ENCODE measurements around the gene IL17RA.

The IL17RA gene

DNA sequence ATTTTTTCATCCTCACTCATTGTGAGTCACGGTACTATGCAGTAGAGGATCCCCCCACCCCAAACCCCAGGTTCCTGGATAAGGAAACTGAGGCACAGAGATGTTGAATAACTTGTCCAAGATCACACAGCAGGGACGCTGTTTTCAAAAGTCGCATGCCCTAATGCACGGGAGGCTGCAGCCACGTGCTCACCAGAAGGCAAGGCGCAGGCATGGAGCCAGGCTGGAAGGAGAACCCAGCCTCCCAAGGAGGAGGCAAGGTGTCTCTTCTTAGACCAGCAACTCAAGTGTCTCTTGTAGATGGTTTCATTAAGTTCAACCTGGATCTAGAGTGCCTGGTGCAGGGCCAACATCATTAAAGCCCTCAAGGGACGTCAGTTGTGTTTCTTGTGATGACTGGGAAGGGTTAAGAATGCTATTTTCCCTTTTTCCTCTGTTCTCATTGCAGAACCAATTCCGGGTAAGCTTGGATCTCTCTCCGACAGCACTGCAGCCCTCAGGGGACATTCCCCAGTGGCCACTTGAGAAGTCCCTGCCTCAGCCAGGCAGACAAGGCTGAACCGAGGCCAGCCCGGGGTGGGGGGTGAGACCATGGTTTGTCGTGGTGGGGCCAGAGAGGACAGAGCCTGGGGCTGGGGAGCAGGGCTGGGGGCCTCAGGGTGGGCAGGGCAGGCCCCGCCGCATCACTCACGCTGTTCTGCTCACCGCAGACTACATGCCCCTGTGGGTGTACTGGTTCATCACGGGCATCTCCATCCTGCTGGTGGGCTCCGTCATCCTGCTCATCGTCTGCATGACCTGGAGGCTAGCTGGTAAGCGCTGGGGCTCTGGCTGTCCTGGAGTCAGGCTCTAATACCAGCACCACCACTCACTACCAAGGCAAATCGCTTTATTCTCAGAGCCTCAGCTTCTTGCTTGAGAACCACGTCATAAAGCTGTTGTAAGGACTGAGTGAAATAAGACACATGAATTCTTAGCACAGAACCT, 20.6 kb downstream of the IL17RA start:
- DNase-seq = no peak

DNA sequence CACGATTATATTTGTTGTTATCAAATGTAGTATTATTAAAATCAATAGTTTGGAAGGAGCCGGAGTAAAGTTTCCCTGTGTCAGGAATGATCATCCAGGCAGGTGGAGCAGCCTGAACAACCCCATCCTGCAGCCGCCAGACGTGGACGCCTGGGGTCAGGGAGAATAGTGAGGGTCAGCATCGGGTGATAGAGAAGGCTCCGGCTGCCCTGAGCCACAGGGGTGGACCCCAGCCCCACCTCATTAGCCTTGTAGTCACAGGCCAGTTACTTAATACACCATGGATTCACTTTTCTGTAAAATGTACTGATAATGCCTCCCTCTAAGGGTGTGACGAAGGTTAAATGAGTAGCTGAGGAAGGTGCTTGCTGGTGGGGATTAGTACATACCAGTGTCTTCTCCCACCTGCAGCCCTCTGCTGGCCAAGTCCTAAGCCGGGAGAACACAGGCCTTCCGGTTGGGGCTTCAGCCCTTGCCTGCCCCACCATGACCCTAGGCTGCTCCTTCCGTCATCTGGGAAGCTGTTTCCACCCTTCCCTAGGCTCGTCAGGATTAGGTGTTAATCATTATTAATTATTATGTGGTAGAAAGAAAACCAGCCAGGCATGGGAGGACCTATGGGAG, 21.5 kb downstream of the IL17RA start:
- no peak for DNase-seq

DNA sequence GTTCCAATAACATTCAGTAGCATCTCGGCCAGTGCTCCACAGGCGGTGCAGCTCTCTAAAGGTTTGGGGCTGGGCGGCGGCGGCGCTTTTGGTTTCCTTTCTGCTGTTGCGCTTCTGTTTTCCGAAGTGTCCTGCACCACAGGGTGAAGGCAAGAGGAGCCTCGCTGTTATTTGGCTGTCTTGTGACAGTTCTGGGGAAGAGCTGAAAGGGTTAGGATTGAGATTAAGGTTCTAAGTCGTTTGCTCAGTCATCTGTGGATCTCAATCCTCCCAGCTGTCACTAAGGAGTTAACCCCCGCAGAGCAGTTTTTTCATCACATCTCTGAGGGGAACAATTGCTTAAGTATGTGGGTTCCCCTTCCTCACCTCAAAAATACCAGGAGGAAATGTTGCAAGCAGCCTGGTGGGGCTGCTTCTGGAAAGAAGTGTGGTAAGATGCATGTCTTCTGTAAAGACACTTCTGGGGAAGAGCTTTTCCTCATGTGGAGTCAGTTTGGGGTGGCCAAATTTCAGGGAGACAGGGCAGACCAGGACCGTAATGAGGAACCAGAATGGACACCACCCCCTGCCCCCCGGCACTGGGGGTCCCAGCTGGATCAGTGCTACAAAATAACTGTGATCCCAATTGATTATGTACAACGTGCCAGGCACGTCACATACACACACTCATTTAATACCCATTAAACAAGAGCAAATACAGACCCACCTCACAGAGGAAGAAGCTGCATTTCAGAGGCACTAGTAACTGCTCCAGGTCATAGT, 22.2 kb downstream of the IL17RA start:
- peak in 2 of 56 donors; percentile 27 to 44 for DNase-seq

DNA sequence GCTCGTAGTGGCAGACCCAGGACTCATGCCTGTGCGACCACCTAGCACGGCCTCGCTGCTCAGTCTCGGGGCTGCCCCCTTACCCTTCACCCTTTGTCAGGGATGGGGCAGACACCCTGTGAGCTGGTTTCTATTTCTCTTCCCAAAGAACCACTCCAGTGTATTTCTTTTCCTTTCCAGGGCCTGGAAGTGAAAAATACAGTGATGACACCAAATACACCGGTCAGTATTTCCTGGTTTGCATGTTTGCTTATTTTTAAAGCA, 22.7 kb downstream of the IL17RA start:
- DNase-seq = no peak

DNA sequence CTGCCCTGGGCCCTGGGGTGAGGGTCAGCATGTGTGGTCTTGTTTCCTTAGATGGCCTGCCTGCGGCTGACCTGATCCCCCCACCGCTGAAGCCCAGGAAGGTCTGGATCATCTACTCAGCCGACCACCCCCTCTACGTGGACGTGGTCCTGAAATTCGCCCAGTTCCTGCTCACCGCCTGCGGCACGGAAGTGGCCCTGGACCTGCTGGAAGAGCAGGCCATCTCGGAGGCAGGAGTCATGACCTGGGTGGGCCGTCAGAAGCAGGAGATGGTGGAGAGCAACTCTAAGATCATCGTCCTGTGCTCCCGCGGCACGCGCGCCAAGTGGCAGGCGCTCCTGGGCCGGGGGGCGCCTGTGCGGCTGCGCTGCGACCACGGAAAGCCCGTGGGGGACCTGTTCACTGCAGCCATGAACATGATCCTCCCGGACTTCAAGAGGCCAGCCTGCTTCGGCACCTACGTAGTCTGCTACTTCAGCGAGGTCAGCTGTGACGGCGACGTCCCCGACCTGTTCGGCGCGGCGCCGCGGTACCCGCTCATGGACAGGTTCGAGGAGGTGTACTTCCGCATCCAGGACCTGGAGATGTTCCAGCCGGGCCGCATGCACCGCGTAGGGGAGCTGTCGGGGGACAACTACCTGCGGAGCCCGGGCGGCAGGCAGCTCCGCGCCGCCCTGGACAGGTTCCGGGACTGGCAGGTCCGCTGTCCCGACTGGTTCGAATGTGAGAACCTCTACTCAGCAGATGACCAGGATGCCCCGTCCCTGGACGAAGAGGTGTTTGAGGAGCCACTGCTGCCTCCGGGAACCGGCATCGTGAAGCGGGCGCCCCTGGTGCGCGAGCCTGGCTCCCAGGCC, 23.7 kb downstream of the IL17RA start:
- DNase-seq = no peak

DNA sequence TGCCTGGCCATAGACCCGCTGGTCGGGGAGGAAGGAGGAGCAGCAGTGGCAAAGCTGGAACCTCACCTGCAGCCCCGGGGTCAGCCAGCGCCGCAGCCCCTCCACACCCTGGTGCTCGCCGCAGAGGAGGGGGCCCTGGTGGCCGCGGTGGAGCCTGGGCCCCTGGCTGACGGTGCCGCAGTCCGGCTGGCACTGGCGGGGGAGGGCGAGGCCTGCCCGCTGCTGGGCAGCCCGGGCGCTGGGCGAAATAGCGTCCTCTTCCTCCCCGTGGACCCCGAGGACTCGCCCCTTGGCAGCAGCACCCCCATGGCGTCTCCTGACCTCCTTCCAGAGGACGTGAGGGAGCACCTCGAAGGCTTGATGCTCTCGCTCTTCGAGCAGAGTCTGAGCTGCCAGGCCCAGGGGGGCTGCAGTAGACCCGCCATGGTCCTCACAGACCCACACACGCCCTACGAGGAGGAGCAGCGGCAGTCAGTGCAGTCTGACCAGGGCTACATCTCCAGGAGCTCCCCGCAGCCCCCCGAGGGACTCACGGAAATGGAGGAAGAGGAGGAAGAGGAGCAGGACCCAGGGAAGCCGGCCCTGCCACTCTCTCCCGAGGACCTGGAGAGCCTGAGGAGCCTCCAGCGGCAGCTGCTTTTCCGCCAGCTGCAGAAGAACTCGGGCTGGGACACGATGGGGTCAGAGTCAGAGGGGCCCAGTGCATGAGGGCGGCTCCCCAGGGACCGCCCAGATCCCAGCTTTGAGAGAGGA, 24.5 kb downstream of the IL17RA start:
- DNase-seq = no peak

DNA sequence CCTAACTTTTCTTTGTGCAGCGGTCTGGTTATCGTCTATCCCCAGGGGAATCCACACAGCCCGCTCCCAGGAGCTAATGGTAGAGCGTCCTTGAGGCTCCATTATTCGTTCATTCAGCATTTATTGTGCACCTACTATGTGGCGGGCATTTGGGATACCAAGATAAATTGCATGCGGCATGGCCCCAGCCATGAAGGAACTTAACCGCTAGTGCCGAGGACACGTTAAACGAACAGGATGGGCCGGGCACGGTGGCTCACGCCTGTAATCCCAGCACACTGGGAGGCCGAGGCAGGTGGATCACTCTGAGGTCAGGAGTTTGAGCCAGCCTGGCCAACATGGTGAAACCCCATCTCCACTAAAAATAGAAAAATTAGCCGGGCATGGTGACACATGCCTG, 25.2 kb downstream of the IL17RA start:
- no peak for DNase-seq

DNA sequence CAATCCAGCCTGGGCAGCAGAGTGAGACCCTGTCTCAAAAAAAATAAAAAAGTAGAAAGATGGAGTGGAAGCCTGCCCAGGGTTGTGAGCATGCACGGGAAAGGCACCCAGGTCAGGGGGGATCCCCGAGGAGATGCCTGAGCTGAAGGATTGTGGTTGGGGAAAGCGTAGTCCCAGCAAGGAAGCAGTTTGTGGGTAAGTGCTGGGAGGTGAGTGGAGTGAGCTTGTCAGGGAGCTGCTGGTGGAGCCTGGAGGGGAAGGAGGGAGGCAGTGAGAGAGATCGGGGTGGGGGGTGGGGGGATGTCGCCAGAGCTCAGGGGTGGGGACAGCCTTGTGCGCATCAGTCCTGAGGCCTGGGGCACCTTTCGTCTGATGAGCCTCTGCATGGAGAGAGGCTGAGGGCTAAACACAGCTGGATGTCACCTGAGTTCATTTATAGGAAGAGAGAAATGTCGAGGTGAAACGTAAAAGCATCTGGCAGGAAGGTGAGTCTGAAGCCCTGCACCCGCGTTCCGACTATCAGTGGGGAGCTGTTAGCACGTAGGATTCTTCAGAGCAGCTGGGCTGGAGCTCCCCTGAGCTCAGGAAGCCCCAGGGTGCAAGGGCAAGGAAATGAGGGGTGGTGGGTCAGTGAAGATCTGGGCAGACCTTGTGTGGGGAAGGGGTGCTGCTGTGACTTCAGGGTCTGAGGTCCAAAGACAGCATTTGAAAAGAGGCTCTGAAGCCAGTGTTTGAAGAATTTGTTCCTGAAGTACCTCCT, 26.2 kb downstream of the IL17RA start:
- no peak for DNase-seq

DNA sequence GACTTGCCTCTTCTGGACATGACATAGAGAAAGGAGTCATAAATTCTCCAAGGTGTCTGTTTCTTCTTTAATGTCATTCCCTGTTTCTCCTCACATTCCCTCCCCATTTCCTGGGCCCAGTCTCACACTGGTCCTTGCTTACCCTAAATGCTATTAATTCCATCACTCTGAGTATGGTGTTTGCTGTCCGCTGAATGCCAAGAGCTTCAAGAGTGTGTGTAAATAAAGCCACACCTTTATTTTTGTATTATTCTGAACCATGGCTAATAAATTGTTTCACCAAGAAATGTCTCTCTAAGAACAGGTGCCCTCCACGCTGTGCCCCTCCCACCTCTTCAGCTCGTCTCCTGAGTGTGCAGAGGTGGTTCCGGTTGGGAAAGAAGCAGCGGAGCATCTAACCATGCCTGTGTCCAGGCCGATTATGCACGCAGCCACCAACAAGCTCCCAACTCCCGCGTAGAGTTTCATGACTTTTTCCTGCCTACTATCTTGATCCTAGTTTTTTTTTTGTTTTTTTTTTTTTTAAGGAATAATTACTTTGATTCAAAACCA, 27.8 kb downstream of the IL17RA start:
- no peak for DNase-seq

DNA sequence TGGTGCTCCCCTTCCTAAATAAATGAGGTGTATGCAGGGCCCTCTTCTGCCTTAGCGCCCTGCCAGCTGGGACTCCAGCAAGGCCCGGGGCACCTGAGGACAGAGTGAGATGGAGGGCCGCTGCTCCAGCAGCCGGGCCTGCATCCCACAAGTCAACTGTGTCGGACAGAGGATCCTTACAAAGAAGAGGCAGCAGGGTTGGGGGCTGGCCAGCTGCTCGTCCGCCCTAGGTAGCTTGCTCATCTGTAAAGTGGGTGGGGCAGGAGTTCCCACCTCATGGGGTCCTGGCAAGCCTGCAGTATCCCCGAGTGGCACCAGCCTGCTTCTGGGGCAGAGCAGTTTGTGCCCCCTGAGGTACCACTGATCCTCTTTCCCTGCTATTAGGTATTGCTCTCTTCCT, 28.8 kb downstream of the IL17RA start:
- no peak for DNase-seq

DNA sequence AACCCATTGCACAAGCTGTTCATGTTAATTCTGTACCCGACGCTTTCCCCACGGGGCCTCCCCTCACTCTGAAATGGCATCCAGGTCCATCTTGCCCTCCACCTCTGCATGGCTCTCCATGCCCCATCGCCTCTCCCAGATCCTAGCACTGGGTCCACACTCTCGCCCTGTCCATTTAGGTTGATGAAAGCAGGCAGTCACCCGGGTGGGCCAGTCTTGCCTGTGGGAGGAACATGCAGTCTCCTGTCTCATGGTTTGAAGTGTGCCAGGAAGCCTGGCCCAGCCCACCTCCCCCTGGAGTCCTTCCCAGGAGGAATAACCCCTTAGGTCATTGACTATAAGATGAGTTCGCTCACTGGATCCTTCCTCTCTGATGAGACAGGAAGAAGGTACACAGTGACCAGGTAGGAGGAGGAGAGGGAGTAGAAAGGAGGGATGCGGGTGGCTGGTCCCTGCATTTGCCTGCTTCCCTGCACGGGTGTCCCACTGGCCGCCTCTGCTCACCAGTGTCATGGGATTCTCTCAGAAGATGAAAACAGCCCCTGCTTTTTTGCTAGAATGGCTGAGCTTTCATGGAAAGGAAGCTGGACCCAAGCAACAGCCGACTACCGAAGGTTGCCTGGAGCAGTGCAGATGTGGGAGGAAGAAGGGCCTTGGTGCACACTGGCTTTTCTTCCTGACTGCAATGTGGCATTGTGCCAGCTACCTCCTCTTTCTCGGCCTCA, 29.5 kb downstream of the IL17RA start:
- DNase-seq = no peak

DNA sequence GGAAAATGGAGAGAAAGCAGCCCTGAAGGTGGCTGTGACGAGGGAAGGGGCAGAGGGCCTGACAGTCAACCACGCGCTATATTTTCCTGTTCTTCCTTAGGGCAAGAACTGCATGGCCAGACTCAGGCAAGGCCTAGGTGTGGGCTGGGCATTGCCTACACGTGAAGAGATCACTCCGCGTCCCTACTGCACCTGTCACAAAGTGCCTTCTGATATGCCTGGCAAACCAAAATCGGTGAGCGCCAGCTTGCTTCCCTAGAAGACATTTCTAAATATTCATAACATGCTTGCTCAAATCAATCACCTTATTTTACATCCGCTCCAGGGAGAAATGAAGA, 30.1 kb downstream of the IL17RA start:
- DNase-seq = no peak

DNA sequence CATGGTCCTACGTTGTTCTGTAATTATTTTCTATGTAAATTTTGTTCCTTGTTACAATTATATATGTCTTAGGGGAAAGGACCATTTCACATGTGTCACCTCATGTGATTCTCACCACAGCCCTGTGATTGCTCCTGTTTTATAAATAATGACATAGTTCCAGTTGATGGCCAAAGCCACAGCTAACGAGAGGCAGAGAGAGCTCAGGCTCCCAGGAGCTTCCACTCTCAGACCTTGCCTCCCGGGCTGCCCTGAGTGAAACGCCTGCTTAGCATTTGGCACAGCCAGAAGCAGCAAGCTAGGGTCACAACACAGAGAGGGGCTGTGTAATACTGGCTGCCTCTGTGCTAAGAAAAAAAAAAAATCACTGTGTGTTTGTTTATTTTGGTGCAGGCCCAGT, 30.4 kb downstream of the IL17RA start:
- no peak for DNase-seq

DNA sequence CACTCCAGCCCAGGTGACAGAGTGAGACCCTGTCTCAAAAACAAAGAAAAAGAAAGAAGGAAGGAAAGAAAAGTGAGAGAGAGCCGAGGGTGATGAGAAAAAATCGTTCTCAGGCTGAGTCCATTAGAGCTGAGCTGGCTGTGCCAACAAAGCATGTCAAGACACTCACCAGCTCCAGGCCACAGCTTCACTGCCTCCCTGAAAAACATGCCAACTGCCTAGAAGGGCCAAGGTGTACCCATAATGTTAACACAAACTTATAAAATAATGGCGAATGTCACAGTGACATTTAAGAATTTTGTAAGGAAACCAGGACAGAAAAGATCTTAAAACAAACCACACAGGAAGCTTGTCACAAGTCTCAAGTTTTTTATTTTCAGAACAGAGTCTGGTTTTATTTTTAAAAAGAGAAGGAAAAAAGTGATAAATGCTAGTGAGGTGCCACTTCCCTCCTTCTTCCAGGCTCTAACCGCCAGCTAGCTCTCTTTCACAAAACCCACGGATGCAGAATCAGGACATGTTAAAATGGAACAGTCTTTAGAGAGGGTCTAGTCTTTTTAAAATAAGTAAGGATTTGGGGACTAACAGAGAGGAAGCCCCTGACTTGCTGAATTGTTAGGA, 31.3 kb downstream of the IL17RA start:
- no peak for DNase-seq

DNA sequence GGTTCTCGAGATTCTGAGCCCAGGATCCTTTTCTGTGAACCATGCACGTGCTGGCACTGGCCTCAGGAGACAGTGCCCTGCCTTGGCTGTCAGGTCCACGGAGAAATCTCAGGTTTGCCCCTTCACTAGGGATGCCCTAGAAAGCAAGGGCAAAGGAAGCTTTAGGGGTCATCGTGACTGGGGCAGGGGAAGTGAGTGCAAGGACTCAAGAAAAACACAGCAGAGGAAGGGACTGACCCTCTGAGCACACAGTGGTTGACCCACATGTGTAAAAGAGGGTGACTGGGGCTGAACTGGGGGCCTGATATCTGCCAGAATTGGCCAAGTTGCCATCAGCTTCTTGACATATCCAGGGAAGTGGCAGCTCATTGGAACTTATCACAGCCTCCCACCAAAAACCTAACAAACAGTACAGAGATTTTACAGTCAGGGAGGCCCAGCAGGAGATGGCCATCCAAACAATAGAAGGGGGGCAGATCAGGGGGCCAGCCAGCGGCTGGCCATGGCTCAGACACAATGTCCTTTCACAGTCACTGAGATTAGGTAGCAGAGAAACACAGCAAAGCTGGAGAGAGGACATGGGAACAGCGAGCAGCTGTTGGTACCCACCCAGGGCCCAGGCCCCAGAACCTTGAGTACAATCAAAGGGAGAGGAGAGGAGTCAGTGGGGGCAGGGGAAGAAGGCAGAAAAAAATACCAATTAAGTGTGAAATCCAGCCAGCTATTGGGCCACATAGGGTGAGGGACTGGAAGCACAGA, 32.0 kb downstream of the IL17RA start:
- DNase-seq = no peak

DNA sequence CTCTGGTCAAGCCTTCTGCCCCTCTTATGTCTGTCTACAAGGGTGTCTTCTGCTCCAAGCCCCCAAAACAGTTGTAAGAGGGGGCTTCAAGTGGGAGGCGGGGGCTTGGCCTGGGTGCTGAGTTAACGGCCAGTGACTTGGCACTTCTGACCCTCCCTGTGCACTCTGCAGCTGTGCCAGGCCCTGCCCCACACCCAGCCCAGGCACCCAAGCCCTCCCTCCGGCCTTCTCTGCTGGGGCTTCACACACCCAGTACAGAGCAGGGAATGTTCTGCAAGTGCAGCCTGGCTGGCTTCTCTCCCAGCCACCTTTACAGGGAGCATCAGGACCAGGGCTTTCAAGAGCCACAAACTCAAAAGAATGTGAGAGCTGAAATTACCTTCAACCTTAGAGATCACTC, 32.6 kb downstream of the IL17RA start:
- DNase-seq = no peak

DNA sequence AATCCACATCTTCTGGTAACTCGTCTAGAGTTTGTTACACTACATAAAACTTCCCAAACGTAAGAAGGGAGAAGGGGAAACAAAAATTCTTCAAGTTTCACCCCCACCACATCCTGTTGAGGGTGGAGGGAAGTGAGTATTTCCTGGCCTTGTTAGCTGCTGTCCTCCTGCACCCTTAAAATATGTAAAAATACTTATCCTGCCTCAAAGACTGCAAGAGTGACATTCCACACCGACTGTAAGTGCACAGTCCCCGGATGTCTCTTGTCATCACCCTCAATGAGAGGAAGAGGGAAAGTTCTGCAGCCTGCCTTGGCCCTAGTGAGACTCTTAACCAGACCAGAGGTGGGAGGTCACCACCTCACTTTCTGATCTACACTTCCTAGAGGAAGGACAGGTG, 33.1 kb downstream of the IL17RA start:
- peak in 1 of 56 donors; percentile 17 for DNase-seq

DNA sequence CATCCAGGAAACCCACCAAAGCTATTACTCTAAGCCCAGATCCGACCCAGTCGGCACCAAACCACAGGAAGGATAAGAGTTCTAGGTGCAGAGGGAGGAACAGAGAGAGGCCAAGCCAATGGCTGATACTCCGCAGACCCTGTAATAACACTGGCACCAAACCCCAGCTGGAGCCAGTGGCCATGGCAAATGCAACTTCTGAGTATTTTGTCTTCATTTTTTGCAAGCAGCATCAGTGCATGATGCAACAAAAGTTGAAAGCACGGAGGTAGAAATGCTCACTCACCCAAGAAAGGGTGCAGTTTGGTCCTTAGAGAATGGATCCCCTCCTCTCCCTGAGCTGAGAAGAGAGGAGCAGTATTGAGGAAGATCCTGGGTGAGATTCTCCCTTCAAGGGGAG, 33.5 kb downstream of the IL17RA start:
- no peak for DNase-seq

Measured in amygdala (tissue), 56 donors.